Measurements from ENCODE around the gene WDFY3.

DNA sequence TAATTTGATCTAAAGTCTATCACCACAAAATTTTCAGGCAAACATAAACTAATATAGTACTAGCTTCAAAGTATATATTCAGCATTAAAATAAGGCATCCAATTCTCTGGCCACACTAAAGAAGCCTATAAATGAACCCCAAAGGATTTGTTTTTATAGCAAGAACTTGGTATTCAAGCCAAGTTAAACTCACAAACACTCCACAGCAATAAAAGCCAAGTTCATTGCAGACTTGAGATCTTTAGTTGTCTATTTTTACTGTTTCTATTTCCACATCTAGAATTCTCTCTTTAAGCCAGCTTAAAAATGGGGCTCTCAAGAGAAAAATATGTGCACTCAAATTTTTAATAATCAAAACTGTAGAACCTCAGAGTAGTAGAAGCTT, 51.1 kb downstream of the WDFY3 start:
- TF ChIP-seq CTCF (IDR thresholded peaks at IDR 0.05; ENCODE audit: low read depth, low read length) (no peak), EZH2phosphoT487 (IDR thresholded peaks at IDR 0.05; ENCODE audit: low read depth) (no peak)

Measured in OCI-LY3 (cell line).